Thymus (tissue), 11 donors: ENCODE data around the gene PLCG1. TPM values are rescaled to one million over a fixed set of nuclear protein-coding genes. Genes with fewer than 3 reads are reported as not detected.

Experiments
- DNase-seq, 9 donors: peaks; one replicate each; pipeline ENCODE4 v3.0.0-alpha.2; 2013; ENCODE audit warnings: low spot score in 9 of 9, low read depth in 6 of 9, missing footprints in 1 of 9
- H3K27ac ChIP-seq, 2 donors: one replicate each; pipeline ENCODE4 v1.5.1; 2013; ENCODE audit warnings: control low read depth in 1 of 2, low read depth in 1 of 2, low read length in 1 of 2, mild to moderate bottlenecking in 1 of 2, moderate library complexity in 1 of 2
- H3K27me3 ChIP-seq, 2 donors: one replicate each; pipeline ENCODE4 v1.5.1; 2013; ENCODE audit warnings: low read length in 1 of 2; ENCODE audit not compliant: control insufficient read depth in 2 of 2, insufficient read depth in 1 of 2
- H3K36me3 ChIP-seq, 2 donors: one replicate each; pipeline ENCODE4 v1.5.1; 2013; ENCODE audit warnings: low read length in 1 of 2, mild to moderate bottlenecking in 1 of 2, moderate library complexity in 1 of 2; ENCODE audit not compliant: control insufficient read depth in 2 of 2, insufficient read depth in 2 of 2
- H3K4me1 ChIP-seq, 2 donors: one replicate each; pipeline ENCODE4 v1.5.1; 2013; ENCODE audit warnings: low read length in 2 of 2; ENCODE audit not compliant: control insufficient read depth in 2 of 2, insufficient read depth in 2 of 2
- H3K4me3 ChIP-seq, 2 donors: one replicate each; pipeline ENCODE4 v1.5.1; 2013; ENCODE audit warnings: low read length in 2 of 2, control low read depth in 1 of 2, mild to moderate bottlenecking in 1 of 2
- H3K9me3 ChIP-seq, 2 donors: one replicate each; pipeline ENCODE4 v1.5.1; 2013; ENCODE audit warnings: low read length in 1 of 2, mild to moderate bottlenecking in 1 of 2; ENCODE audit not compliant: control insufficient read depth in 2 of 2, insufficient read depth in 1 of 2
- WGBS: extraction: QIAGEN DNeasy Blood & Tissue Kit; methylation state at CpG from one replicate; pipeline ENCODE4 v1.1.7; 2013; 5-methylcytosine and 5-hydroxymethylcytosine counted together
- polyA plus RNA-seq: library from polyadenylated mRNA; stranded (reverse); fragments of 200-250 nt; gene quantifications from one replicate; pipeline ENCODE4 v1.2.3, GENCODE V29; 2013
- total RNA-seq: library from RNA; stranded (reverse); fragments of 120-200 nt; gene quantifications from one replicate; pipeline ENCODE4 v1.2.4, GENCODE V29; 2013
- donor health status: healthy.

Gene PLCG1
- total and polyA plus RNA-seq, 2 donors = 103 to 126 TPM

DNA sequence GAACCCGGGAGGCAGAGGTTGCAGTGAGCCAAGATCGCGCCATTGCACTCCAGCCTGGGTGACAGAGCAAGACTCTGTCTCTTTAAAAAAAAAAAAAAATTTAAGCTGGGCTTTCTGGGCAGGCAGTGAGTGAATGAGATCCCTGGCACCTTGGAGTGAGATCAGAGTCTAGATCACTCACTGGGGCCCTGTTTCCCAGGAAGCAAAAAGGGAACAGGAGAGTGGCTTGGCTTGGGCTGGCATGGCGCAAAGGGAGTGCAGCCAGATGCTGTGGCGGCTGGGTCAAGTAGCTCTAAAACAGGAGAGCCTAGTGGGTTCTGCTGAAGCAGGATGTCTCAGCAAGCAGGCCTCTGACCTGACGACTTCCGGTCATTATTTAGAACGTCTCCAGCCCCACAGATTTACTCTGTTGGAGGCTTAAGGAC is 10.4 kb downstream of the PLCG1 start:
- H3K9me3 ChIP-seq = no peaks in the 10 kb centered on the region
- no peaks in the 10 kb centered on the region for H3K27me3 ChIP-seq
- H3K27ac ChIP-seq = peak overlapping the region in 1 of 2 donors; percentile 35
- peaks cover 18 to 39% of the 10 kb centered on the region in 2 donors for H3K36me3 ChIP-seq
- no peak overlapping the region for H3K4me3 ChIP-seq
- no peak for DNase-seq
- WGBS = 93% methylated on average over 8 of the region's 8 CpGs
- peaks cover 70 to 98% of the 10 kb centered on the region in 2 donors for H3K4me1 ChIP-seq

DNA sequence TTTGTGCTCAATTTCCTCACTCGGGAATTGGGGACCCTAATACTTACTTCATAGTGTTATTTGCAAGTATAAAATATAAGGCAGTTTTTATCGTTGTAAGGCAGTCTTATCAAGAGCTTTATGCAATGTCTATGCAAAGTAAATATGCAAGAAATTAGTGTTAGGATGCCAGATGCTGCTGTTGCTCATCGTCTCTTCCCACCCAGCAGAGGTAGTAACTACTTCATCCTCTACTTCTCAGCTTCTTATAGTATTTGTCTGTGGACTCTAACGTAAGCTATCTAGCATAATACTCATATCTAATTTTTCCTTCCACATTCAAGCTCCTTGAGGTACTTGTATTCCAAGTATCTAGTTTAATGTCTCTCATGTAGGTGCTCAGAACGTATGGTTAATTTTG is 11.6 kb downstream of the PLCG1 start:
- peaks cover 66 to 98% of the 10 kb centered on the region in 2 donors for H3K4me1 ChIP-seq

DNA sequence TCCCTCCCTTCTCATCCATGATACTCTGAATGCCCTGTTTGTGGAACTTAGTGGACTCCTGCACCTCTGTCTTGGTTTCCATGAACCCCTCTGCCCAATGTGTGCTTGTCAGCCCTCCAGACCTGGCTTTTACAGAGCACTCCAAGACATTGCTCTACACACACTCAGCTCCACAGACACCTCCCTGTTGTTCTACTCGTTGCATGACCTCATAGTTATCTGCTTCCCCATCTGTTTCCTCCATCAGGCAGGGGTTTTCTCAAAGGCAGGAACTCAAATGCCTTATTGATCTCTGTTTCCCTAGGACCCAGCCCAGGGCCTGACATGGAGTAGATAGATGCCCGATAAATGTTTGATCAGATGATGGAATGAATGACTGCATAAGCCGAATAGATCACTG is 13.3 kb downstream of the PLCG1 start:
- Histone ChIP-seq H3K36me3 (peaks cover 11 to 38% of the 10 kb centered on the region in 2 donors), H3K4me1 (peaks cover 68 to 98% of the 10 kb centered on the region in 2 donors), H3K27ac (peak overlapping the region; percentile 13 to 48), H3K4me3 (no peak overlapping the region), H3K9me3 (no peaks in the 10 kb centered on the region), H3K27me3 (no peaks in the 10 kb centered on the region)
- WGBS = 24% methylated on average over 3 of the region's 3 CpGs
- peak in 2 of 9 donors; percentile 14 to 55 for DNase-seq

More for the DNA sequence above, 11.6 kb downstream of the PLCG1 start:
- WGBS = 94% methylated on average over 5 of the region's 5 CpGs
- Histone ChIP-seq H3K9me3 (no peaks in the 10 kb centered on the region), H3K4me3 (no peak overlapping the region), H3K27me3 (no peaks in the 10 kb centered on the region), H3K36me3 (peaks cover 16 to 35% of the 10 kb centered on the region in 2 donors), H3K27ac (no peak overlapping the region)
- DNase-seq = no peak

DNA sequence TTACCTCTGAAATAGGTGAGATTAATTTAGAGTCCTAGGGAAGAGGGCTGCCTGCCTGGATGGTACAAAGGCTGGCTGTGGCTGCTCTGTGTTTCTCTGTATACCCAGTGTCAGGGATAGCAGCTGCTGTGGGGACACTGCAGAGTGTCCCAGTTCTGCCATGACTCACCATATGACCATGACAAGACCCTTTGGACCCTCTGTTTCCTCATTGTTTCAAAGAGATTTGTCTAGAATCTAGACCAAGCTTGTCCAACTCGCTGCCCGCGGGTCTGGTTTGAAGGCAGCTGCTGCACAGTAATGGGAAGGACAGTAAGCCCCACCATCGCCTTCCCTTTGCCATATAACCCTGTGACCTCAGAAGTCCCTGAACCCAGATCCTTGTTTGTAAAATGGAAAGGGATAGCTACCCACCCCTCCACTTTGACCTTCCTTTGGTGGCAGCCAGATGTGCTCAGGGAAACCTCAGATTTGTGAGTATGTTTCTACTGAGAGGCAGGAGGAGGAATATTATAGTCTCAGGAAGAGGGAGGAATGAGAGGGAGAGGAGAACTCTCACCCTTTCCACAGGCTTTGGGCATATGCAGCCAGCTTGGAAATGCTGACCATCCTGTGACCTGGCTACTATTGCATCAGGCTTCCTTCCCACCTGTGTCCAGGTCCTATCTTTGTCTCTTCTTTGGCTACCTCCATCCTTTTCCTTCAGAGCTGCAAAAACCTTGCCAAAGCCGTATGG is 14.0 kb downstream of the PLCG1 start:
- no peak for DNase-seq
- 96% methylated on average over 5 of the region's 5 CpGs for WGBS
- no peak overlapping the region for H3K4me3 ChIP-seq
- peaks cover 68 to 98% of the 10 kb centered on the region in 2 donors for H3K4me1 ChIP-seq
- H3K27ac ChIP-seq = peak overlapping the region; percentile 13 to 33
- no peaks in the 10 kb centered on the region for H3K9me3 ChIP-seq
- no peaks in the 10 kb centered on the region for H3K27me3 ChIP-seq
- H3K36me3 ChIP-seq = peaks cover 8 to 40% of the 10 kb centered on the region in 2 donors

DNA sequence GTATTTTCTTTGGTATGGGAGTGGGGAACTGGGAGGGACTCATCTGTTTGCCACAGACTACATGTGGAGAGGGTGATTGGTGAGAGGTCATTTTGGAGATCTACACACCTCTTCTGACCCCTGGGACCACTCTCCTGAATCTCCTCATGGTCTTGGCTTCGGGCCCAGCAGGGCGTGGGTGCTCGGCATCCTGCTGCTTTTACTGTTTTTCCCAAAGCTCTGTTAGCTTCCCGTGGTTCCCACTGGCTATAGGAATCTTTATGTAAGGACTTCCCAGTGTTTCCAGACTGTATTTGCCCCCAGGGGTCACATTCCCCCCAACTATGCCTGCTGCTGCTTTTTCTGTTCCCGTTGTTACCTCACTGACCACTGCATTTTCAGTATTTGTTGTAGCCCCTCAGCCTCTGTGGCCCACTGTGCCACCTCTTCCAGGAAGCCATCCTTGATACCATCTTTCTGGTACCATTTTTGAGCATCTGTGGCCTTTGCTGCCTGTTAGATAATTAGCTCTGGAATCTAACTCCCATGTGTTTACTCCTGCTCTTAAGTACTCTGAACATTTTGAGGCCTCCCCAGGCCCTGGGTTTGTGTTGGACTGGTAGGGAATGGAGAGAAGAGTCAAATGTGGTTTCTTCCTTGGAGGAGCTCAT is 14.9 kb downstream of the PLCG1 start:
- no peaks in the 10 kb centered on the region for H3K27me3 ChIP-seq
- H3K4me3 ChIP-seq = no peak overlapping the region
- no peak for DNase-seq
- H3K9me3 ChIP-seq = no peaks in the 10 kb centered on the region
- H3K36me3 ChIP-seq = peaks cover 0 to 40% of the 10 kb centered on the region in 2 donors
- H3K4me1 ChIP-seq = peaks cover 66 to 98% of the 10 kb centered on the region in 2 donors
- H3K27ac ChIP-seq = peak overlapping the region; percentile 71 to 76
- WGBS = 82% methylated on average over 5 of the region's 5 CpGs

DNA sequence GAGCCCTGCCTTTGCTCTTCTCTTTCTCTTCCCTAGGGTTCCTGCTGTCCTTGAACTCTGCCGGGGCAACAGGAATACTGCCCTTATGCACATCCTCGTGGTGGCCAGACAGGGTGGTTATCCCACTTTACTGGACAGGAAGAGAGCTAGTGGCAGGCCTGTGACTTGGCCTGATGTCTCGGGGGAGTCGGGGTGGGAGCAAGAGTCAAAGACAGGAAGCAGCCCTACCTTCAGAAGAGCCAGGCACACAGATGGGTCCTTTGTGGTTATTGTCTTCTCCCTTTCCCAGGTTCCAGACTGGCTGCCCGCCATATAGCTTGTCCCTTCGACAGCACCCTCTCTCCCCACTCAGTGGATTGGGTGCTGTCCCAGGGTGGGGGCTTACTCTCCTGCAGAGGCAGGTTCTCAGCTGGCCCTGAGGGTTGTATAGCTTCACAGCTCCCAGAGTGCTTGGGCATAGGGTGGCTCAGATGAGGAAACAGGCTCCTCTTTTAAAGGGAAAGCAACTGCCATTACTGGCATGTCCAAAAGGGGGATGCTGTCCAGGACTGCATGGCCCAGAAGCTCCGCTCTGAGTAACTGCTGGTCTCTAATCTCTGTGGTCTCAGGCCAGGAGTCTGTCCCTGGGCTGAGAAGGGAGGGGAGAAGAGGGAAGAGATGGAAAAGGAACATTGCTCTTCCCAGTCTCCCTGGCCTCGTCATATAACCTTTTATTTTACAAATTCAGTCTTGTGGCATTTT is 17.3 kb downstream of the PLCG1 start:
- H3K4me1 ChIP-seq = peaks cover 80 to 100% of the 10 kb centered on the region in 2 donors
- H3K27ac ChIP-seq = peak overlapping the region; percentile 92 to 98
- 29% methylated on average over 8 of the region's 8 CpGs for WGBS

DNA sequence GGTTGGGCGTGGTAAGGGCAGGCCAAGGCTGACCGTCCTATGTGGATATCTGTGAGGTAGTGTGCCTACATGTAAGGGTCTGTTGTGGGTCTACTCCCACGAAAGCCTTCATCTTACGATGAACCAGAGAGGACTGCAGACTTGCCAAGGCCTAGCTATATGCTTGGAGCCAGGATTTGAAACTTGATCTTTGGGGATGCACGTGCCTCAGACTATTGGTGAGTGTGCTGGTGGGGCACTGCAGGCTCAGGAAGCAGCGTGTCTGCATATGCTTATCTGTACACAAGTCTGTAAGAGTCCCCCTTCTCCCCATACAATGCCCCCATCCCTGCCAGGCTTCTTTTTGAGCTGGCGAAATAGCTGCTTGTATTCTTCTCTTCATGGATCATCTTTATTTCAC is 17.9 kb downstream of the PLCG1 start:
- H3K36me3 ChIP-seq = peaks cover 9 to 31% of the 10 kb centered on the region in 2 donors
- no peak for DNase-seq
- WGBS = 88% methylated on average over 7 of the region's 7 CpGs
- peaks cover 81 to 96% of the 10 kb centered on the region in 2 donors for H3K4me1 ChIP-seq
- peak overlapping the region; percentile 92 to 98 for H3K27ac ChIP-seq
- no peak overlapping the region for H3K4me3 ChIP-seq
- no peaks in the 10 kb centered on the region for H3K9me3 ChIP-seq
- H3K27me3 ChIP-seq = no peaks in the 10 kb centered on the region

More for the DNA sequence above, 17.3 kb downstream of the PLCG1 start:
- H3K4me3 ChIP-seq = no peak overlapping the region
- no peaks in the 10 kb centered on the region for H3K9me3 ChIP-seq
- H3K36me3 ChIP-seq = peaks cover 2 to 26% of the 10 kb centered on the region in 2 donors
- H3K27me3 ChIP-seq = no peaks in the 10 kb centered on the region
- peak in 2 of 9 donors; percentile 25 to 56 for DNase-seq

DNA sequence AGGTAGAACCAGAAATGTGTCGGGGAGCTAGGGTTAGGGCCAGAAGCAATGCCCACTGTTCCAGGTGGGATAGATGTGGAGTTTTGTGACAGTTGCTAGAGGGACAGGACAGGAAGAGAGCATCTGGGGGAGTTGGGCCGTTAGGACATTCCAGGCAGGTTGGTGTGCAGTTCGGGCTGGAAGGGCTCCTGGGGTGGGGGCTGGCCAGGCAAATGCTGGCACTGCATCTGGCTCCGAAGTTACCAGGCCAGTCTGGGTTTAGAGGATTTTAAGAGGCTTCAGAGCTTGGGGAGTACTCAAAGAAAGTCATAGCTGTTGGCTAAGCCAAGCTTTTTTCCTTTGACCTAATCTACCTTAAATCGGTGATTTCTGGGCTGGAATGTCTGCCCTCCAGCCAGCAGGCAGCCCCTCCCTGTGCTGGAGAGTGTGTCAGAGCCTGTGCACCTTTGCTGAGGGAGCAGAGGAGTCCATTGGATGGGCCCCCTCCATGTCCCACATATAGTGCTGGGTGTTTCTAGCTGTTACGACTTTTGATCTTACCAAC is 20.8 kb downstream of the PLCG1 start:
- Histone ChIP-seq H3K27ac (peak overlapping the region; percentile 92 to 98), H3K4me1 (peaks cover 60 to 76% of the 10 kb centered on the region in 2 donors), H3K4me3 (peak overlapping the region in 1 of 2 donors; percentile 23), H3K27me3 (no peaks in the 10 kb centered on the region), H3K36me3 (peaks cover 35 to 58% of the 10 kb centered on the region in 2 donors), H3K9me3 (no peaks in the 10 kb centered on the region)
- WGBS = 79% methylated on average over 6 of the region's 6 CpGs
- DNase-seq = peak in 2 of 9 donors; percentile 41 to 74
